ENCODE measurements around the gene UGDH. TPM values are rescaled to one million over a fixed set of nuclear protein-coding genes. Genes with fewer than 3 reads are reported as not detected.
A peak's percentile ranks its signal among the peaks of the same experiment; 100 is the strongest.

Gene UGDH
- total and polyA plus RNA-seq, 2 of the 8 experiments (the other 6 are each of a cell fraction or from before 2014, with no cell fraction given): 32.0 to 128 TPM

- H3K79me2 ChIP-seq (ENCODE audit: control insufficient read depth in 1 of 2, insufficient read depth in 2 of 2, low read length in 2 of 2): peaks cover 0 to 20% of the 10 kb centered on the region in 2 experiments; a peak in 2 of 4 replicates
- no peak overlapping the region for H4K91ac ChIP-seq (replicated peaks; ENCODE audit: insufficient read length, low read length)
- peaks cover 0 to 5% (median 2%) of the 10 kb centered on the region in 4 experiments; a peak in 2 of 7 replicates for H3K4me1 ChIP-seq (replicated peaks in 1 of 4; ENCODE audit: control insufficient read depth in 3 of 4, insufficient read depth in 4 of 4, low read length in 3 of 4)
- DNase-seq (ENCODE audit: low read depth in 1 of 2, low spot score in 2 of 2) (no peak), FAIRE-seq (no peak)
- H3K56ac ChIP-seq (replicated peaks; ENCODE audit: insufficient read length, low read depth, low read length): no peak overlapping the region
- no peak overlapping the region for H4K5ac ChIP-seq (ENCODE audit: insufficient read length, low read depth, low read length)
- H2BK120ac ChIP-seq (replicated peaks; ENCODE audit: low read depth, low read length): no peak overlapping the region
- no peak overlapping the region for H2AK5ac ChIP-seq (ENCODE audit: low read depth, low read length)
- H2BK20ac ChIP-seq (ENCODE audit: low read length): no peak overlapping the region
- H3K79me1 ChIP-seq (ENCODE audit: low read depth, low read length): no peaks in the 10 kb centered on the region; the same call in 1 of the 2 replicates
- H3K23ac ChIP-seq (ENCODE audit: insufficient read length): no peak overlapping the region
- H3K9me3 ChIP-seq (ENCODE audit: insufficient read depth in 2 of 2, low read depth in 1 of 2, low read length in 1 of 2): no peaks in the 10 kb centered on the region
- H3K14ac ChIP-seq (ENCODE audit: insufficient read length): no peak overlapping the region
- H2BK15ac ChIP-seq (ENCODE audit: low read length): no peak overlapping the region
- CTCF ChIA-PET (ENCODE audit: partially characterized antibody): interaction anchor here (0.9 kb wide), 1 partner anchor 17 kb away, joined by 6 read pairs; no protein-coding TSS in a partner anchor
- no peak overlapping the region for H4K8ac ChIP-seq (ENCODE audit: extremely low read depth, insufficient read depth, low read length)
- H3K9ac ChIP-seq (replicated peaks in 1 of 4; ENCODE audit: extremely low read depth in 1 of 4, low read depth in 3 of 4, low read length in 3 of 4): no peak overlapping the region
- H3K4me3 ChIP-seq (ENCODE audit: extremely low read depth in 1 of 4, insufficient read depth in 2 of 4, low read depth in 3 of 4, low read length in 4 of 4): no peak overlapping the region
- H3K27ac ChIP-seq (ENCODE audit: low read depth, low read length): no peak overlapping the region
- H2AFZ ChIP-seq (ENCODE audit: low read length): no peak overlapping the region
- no peak for TF ChIP-seq SIRT6 (IDR thresholded peaks at IDR 0.05; ENCODE audit: low read length)
- peak; percentile 12 for TF ChIP-seq TAF7 (optimal IDR thresholded peaks at IDR 0.05; ENCODE audit: borderline replicate concordance, low read depth, low read length)
- no peak for TF ChIP-seq GTF2F1 (IDR thresholded peaks at IDR 0.05; ENCODE audit: borderline replicate concordance, low read depth, low read length)
- TF ChIP-seq FOSL1 (IDR thresholded peaks at IDR 0.05; ENCODE audit: insufficient read depth, low read depth, low read length): no peak
- TF ChIP-seq JUN (IDR thresholded peaks at IDR 0.05; ENCODE audit: low read depth, low read length): no peak
- TF ChIP-seq POLR2A (IDR thresholded peaks at IDR 0.05; ENCODE audit: control extremely low read depth in 1 of 2, low read depth in 2 of 2, low read length in 2 of 2): peak in 1 of 2 experiments; percentile 60; a peak in 2 of 3 replicates
- 88% methylated on average over 6 of the region's 6 CpGs; no CpG with 5 or more reads in 1 of the 2 experiments for WGBS, 2 experiments (ENCODE audit: extremely low coverage in 1 of 2, insufficient coverage in 1 of 2, insufficient read length in 1 of 2, insufficient replicate concordance in 2 of 2, low coverage in 1 of 2, low lambda C conversion rate in 2 of 2, missing lambda C conversion rate in 1 of 2)
- peaks cover 1% of the 10 kb centered on the region; the same call in 1 of the 2 replicates for H3K23me2 ChIP-seq (ENCODE audit: low read depth, low read length)
- H3K27me3 ChIP-seq (replicated peaks in 1 of 4; ENCODE audit: control insufficient read depth in 3 of 4, extremely low read depth in 1 of 4, insufficient read depth in 3 of 4, low read length in 3 of 4): no peaks in the 10 kb centered on the region
- POLR2A ChIA-PET (ENCODE audit: partially characterized antibody): interaction anchor here (0.6 to 5.4 kb wide), 16 partner anchors 9 to 519 kb away, joined by 3 to 49 read pairs (median 3); partner anchors contain the start of gene UGDH
- H3K18ac ChIP-seq (ENCODE audit: extremely low read depth, low read length): no peak overlapping the region
- no peak overlapping the region for H2BK12ac ChIP-seq (ENCODE audit: low read depth, low read length)
- peaks cover 29 to 72% (median 52%) of the 10 kb centered on the region in 4 experiments for H3K36me3 ChIP-seq (ENCODE audit: control insufficient read depth in 2 of 4, insufficient read depth in 4 of 4, low read length in 3 of 4)
- no peak overlapping the region for H3K4me2 ChIP-seq (ENCODE audit: insufficient read depth in 1 of 2, low read depth in 2 of 2, low read length in 2 of 2)
- peaks cover 8 to 11% of the 10 kb centered on the region in 2 experiments for H4K20me1 ChIP-seq (replicated peaks in 1 of 2; ENCODE audit: control insufficient read depth in 1 of 2, insufficient read depth in 2 of 2, low read length in 2 of 2)
- H2BK5ac ChIP-seq (ENCODE audit: low read depth, low read length): no peak overlapping the region
- no peak overlapping the region for H3K4ac ChIP-seq (replicated peaks; ENCODE audit: insufficient read length, low read depth, low read length)
These were observed 74.9 kb downstream of the UGDH start for GRCh38 chr4:39452153-39452859.

Measured in H1 (cell line).